Activated CD8-positive, alpha-beta memory T cell treated with anti-CD3 and anti-CD28 coated beads, Interleukin-2, amount 50 U/mL, for 1 hour (primary cell): ENCODE results near the gene LAMA3.

Experiments used
- DNase-seq: peaks from one replicate; pipeline ENCODE4 v3.0.0-alpha.2; 2020; ENCODE audit errors: extremely low read depth

Gene LAMA3

DNA sequence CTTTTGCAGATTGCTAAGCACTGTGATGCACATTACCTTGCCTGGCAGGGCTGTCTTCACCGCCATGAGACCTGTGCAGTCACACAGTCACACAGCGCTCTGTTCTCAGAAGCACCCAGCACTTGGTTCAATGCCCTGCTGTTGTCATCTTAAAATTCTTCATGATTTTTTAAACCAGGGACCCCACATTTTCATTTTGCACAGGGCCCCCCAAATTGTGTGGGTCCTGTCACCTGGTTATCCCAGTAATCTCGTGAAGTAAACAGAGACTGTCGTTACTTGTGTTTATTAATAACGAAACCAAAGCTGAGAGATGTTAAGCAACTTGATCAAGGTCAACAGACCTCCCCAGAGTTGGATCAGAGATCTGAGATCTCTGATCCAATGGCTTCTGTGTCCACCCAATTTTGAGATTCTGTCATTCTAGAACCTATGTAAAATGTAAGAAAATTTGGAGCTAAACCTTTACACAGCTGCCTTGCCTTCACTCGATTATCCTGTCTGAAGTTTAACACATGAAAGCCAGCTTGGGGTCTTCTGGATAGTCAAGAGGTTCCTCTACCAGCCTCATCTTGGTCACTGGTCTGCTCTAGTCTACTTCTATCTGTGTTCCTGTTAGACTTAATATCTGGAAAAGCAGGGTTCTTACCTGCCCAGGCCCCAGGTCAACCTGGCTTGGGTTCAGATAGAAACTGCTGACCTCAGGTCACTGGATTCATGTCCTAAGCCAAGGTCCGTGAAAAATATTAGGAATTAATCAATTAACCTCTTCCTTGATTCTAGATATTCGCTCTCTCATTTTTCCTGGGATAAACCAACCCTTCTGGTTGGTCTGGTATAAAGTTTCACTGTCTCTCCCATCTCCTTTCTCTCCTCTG is 311.6 kb downstream of the LAMA3 start:
- DNase-seq = no peak

DNA sequence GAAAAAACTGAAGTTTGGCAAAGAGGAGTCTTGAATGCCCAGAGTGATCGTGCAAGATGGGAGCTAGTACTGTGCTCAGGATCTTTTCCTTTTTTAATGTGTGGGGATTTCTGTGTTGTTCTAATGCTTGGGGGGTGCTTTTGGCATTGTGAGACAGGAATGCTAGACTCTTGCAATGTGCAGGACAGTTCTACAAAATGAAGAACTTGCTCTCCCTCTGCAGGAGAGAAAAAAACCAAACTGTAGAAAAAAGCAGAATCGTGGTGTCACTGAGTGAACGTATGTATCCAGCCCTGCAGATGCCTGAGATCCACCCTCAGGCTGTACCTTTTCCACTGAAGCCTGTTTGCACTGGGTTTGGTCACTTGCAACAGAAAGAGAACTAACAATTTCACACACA is 313.2 kb downstream of the LAMA3 start:
- no peak for DNase-seq

DNA sequence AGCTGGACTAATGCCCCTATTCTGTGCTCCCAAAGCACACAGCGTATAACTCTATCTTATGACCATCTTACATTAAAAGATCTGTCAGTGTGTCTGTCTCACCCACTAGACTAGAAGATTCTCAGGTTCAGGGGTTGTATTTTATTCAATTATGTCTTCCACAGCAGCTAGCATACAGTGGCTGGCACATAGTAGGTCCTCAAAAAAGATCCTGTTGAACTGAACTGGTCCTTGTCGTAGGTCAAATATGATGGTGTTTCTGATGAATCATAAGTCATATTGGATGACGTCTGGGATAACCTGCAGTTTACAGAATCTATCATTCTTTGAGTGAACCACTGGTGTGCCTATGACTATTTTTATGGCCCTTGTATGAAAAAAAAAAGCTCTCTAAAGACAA is 314.0 kb downstream of the LAMA3 start:
- no peak for DNase-seq

DNA sequence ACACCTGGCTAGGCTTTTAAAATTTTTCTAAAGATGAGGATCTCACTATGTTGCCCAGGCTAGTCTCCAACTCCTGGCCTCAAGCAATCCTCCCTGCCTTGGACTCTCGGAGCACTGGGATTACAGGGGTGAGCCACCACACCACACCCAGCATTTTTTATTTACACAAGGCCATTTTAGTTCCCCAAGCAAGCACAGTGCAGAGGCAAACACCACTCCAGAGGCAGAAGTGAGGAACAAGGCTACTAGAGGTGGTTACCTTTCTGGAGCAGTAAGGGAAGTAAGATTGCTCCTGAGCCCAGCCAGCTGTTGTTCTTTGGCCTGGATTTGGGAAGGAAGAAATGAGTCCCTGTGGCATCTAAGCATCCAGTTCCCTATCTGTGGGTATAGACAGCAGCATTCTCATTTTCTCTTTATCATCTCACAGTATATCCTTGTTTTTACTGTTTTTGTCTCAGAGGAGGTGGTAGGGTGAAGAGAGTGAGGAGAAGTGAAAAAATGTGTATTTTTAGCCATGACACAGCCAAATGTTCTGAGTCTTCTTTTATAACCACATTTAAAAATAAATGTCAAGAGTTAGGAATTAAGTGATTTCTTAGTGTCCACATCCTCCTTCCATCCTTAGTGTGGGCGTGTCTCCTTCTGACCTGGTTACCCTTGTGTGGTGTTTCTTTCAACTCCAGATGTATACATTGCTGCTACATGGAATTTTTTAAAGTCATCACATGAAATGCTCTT is 314.8 kb downstream of the LAMA3 start:
- no peak for DNase-seq
